GM18861 (cell line): ENCODE results near the gene FAM9B.

Source experiments
- ATAC-seq: cut with Tn5 transposase; IDR thresholded peaks from one replicate; pipeline ENCODE4 v1.9.1; 2021; ENCODE audit not compliant: unreplicated experiment

The FAM9B gene

GRCh38 chrX:8981723-8982122 is 52.2 kb downstream of the FAM9B start:
- no peak for ATAC-seq

GRCh38 chrX:8980756-8981155 is 53.2 kb downstream of the FAM9B start:
- no peak for ATAC-seq
